ENCODE measurements around the gene MESP2. TPM values are rescaled to one million over a fixed set of nuclear protein-coding genes. Genes with fewer than 3 reads are reported as not detected.

The MESP2 gene
- total RNA-seq, 1 experiment from 2014 or later, result 0.70 TPM

DNA sequence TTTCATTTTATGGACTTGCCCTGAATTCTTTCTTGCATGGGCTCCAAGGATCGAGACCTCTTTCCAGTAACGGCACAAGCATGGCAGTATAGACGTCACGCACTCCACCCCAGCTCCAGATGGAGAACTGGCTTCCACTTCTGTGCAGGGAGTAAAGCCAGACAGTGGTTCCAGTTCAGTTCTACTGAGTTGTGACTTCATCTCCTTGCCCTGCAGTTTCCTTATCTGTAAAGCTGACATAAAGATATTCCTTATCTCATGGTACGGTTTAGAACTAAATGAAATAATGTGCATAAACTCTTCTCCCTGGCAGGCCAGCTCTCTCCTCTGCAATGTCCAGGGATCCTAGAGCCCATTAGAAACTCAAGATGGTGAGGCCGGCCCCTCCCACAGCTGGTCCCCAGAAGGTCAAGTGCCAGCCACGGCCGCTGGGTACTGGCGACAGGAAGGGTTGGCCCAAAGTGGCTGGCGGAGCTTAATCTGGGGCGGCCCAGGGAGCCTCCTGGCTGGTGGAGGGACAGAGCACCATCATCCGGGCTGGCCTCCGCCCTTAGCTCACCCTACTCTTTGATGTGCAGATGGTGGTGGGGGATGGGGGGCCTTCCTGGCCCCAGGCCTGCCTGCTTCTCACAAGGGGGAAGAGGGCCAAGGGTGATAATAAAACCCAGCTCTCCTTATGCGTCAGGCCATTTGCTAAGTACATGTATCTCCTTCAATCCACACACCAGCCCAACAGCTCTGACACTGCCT is 7.2 kb downstream of the MESP2 start:
- TF ChIP-seq, protein P1, sequence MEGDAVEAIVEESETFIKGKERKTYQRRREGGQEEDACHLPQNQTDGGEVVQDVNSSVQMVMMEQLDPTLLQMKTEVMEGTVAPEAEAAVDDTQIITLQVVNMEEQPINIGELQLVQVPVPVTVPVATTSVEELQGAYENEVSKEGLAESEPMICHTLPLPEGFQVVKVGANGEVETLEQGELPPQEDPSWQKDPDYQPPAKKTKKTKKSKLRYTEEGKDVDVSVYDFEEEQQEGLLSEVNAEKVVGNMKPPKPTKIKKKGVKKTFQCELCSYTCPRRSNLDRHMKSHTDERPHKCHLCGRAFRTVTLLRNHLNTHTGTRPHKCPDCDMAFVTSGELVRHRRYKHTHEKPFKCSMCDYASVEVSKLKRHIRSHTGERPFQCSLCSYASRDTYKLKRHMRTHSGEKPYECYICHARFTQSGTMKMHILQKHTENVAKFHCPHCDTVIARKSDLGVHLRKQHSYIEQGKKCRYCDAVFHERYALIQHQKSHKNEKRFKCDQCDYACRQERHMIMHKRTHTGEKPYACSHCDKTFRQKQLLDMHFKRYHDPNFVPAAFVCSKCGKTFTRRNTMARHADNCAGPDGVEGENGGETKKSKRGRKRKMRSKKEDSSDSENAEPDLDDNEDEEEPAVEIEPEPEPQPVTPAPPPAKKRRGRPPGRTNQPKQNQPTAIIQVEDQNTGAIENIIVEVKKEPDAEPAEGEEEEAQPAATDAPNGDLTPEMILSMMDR (IDR thresholded peaks at IDR 0.05; ENCODE audit: insufficient read depth in 1 of 2, low read depth in 1 of 2, low read length in 1 of 2, severe bottlenecking in 1 of 2, unreplicated experiment in 1 of 2), result no peak
- BruUV-seq (replicated peaks), result no TSS peak
- Histone ChIP-seq H3K4me3 (ENCODE audit: low read depth, low read length) (no peak overlapping the region), H3K27me3 (replicated peaks; ENCODE audit: control insufficient read depth, insufficient read depth, low read length) (no peaks in the 10 kb centered on the region), H3K9me3 (peaks cover 7% of the 10 kb centered on the region; the same call in 1 of the 2 replicates), H3K4me1 (peaks cover 67% of the 10 kb centered on the region), H3K36me3 (ENCODE audit: control insufficient read depth, insufficient read depth, low read length) (no peaks in the 10 kb centered on the region; the same call in 1 of the 2 replicates)
- ChIA-PET POLR2A (no interaction called here), CTCF (interaction anchor here (0.6 to 1.4 kb wide), 3 partner anchors 23 to 368 kb away, joined by 3 to 7 read pairs (median 3); no protein-coding TSS in a partner anchor)
- Mint-ChIP-seq H3K27ac (ENCODE audit: unreplicated experiment) (peak overlapping the region; percentile 68), H3K9me3 (ENCODE audit: unreplicated experiment) (peaks cover 6% of the 10 kb centered on the region), H3K4me1 (ENCODE audit: low read depth, unreplicated experiment) (peaks cover 27% of the 10 kb centered on the region), H3K27me3 (ENCODE audit: insufficient read depth, unreplicated experiment) (no peaks in the 10 kb centered on the region), H3K4me3 (ENCODE audit: unreplicated experiment) (peak overlapping the region; percentile 47), H3K36me3 (ENCODE audit: insufficient read depth, unreplicated experiment) (peaks cover 7% of the 10 kb centered on the region)
- intact Hi-C loops (cut with micrococcal nuclease; ENCODE audit: unreplicated experiment), result no loop called here
- DNase-seq, result peak; percentile 37 to 82

DNA sequence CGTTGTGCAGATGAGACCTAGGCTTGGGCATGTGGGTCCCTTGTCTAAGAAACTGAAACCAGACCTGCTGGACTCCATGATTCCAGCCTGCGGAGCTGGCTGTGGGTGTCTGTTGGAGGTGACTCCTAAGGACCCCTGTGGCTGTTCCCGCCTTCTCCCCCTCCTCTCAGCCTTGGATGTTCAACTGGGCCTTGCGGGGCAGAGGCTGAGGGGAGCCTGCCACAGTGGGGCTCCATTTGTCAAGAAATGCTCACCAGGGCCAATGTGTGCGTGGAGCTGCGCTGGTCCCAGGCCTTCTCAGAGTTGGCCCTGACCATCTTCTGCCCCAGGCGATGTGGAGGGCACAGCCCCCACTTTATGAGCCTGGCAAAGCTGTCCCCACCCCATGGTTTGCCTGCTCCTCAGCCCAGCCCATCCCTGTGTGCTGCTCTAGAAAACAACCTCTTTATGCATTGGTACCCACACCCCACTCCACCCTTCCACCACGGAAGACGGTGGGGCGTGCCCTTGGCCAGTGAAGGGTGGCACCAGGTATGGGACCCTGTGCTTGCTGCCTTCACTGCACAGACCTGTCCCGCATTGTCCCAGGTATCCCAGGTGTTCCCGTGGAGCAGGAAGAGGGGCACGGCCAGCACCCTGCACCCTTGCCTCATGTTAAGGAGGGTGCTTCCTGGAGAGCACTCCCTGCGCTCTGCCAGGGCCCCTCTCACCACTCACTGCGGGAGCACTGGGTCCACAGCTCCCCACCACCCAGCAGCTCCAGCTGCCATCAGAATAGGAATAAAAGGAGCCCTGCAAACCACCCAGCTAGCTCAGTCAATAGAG is 7.9 kb downstream of the MESP2 start:
- no peak for DNase-seq
- intact Hi-C loops (cut with micrococcal nuclease; ENCODE audit: unreplicated experiment), result no loop called here
- H3K9me3 ChIP-seq, result peaks cover 10% of the 10 kb centered on the region; the same call in 1 of the 2 replicates
- H3K4me3 ChIP-seq (ENCODE audit: low read depth, low read length), result no peak overlapping the region
- Mint-ChIP-seq H3K27ac (ENCODE audit: unreplicated experiment) (peak overlapping the region; percentile 68), H3K4me1 (ENCODE audit: low read depth, unreplicated experiment) (peaks cover 27% of the 10 kb centered on the region), H3K9me3 (ENCODE audit: unreplicated experiment) (peaks cover 9% of the 10 kb centered on the region), H3K27me3 (ENCODE audit: insufficient read depth, unreplicated experiment) (no peaks in the 10 kb centered on the region), H3K4me3 (ENCODE audit: unreplicated experiment) (no peak overlapping the region), H3K36me3 (ENCODE audit: insufficient read depth, unreplicated experiment) (peaks cover 7% of the 10 kb centered on the region)
- ChIA-PET POLR2A (no interaction called here), CTCF (interaction anchor here (0.6 to 1.4 kb wide), 3 partner anchors 23 to 367 kb away, joined by 3 to 7 read pairs (median 3); no protein-coding TSS in a partner anchor)
- H3K27me3 ChIP-seq (replicated peaks; ENCODE audit: control insufficient read depth, insufficient read depth, low read length), result no peaks in the 10 kb centered on the region
- no peaks in the 10 kb centered on the region; the same call in 1 of the 2 replicates for H3K36me3 ChIP-seq (ENCODE audit: control insufficient read depth, insufficient read depth, low read length)
- peaks cover 63% of the 10 kb centered on the region for H3K4me1 ChIP-seq
- TF ChIP-seq, protein P1 (IDR thresholded peaks at IDR 0.05; ENCODE audit: insufficient read depth in 1 of 2, low read depth in 1 of 2, low read length in 1 of 2, severe bottlenecking in 1 of 2, unreplicated experiment in 1 of 2), result no peak
- BruUV-seq (replicated peaks), result no TSS peak

DNA sequence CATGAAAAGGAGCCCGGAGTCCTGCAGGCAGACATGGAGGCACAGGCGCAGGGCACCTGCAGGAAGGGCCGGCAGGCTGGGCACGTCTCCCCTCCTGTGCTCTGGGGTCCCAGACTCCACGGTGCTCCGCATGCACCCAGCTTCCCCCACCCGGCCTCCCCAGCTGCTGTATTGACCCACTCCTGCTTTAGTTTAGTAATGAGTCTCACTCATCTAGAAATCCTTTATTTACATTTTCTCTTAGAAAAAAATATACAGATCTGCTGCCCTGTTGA is 8.5 kb downstream of the MESP2 start:
- H3K4me1 Mint-ChIP-seq (ENCODE audit: low read depth, unreplicated experiment), result peaks cover 27% of the 10 kb centered on the region
- POLR2A ChIA-PET, result no interaction called here

More for the DNA sequence above, 8.5 kb downstream of the MESP2 start:
- Mint-ChIP-seq H3K27me3 (ENCODE audit: insufficient read depth, unreplicated experiment) (no peaks in the 10 kb centered on the region), H3K4me3 (ENCODE audit: unreplicated experiment) (no peak overlapping the region), H3K9me3 (ENCODE audit: unreplicated experiment) (peaks cover 9% of the 10 kb centered on the region), H3K36me3 (ENCODE audit: insufficient read depth, unreplicated experiment) (peaks cover 7% of the 10 kb centered on the region), H3K27ac (ENCODE audit: unreplicated experiment) (peak overlapping the region; percentile 68)
- H3K4me1 ChIP-seq, result peaks cover 63% of the 10 kb centered on the region
- CTCF ChIA-PET, result no interaction called here
- H3K36me3 ChIP-seq (ENCODE audit: control insufficient read depth, insufficient read depth, low read length), result no peaks in the 10 kb centered on the region; the same call in 1 of the 2 replicates
- DNase-seq, result no peak
- H3K9me3 ChIP-seq, result peaks cover 10% of the 10 kb centered on the region; the same call in 1 of the 2 replicates
- TF ChIP-seq, protein P1 (IDR thresholded peaks at IDR 0.05; ENCODE audit: insufficient read depth in 1 of 2, low read depth in 1 of 2, low read length in 1 of 2, severe bottlenecking in 1 of 2, unreplicated experiment in 1 of 2), result no peak
- H3K27me3 ChIP-seq (replicated peaks; ENCODE audit: control insufficient read depth, insufficient read depth, low read length), result no peaks in the 10 kb centered on the region
- no peak overlapping the region for H3K4me3 ChIP-seq (ENCODE audit: low read depth, low read length)
- BruUV-seq (replicated peaks), result no TSS peak
- intact Hi-C loops (cut with micrococcal nuclease; ENCODE audit: unreplicated experiment), result no loop called here

Measured in Caco-2 (cell line).